SK-MEL-5 (cell line): Measurements from ENCODE around the gene KLK13. TPM values are rescaled to one million over a fixed set of nuclear protein-coding genes. Genes with fewer than 3 reads are reported as not detected.
A peak's percentile ranks its signal among the peaks of the same experiment; 100 is the strongest.

Experiments
- DNase-seq: peaks from one replicate; pipeline ENCODE4 v3.0.0-alpha.2; 2016; ENCODE audit warnings: low read depth, low spot score
- in situ Hi-C: cut with HindIII; loops from 2 replicates; pipeline ENCODE4 v1.10.0; 2016; ENCODE audit warnings: low sequenced_read_pairs, high pct_unique_total_duplicates, low pct_unique_long_range_greater_than_20kb
- total RNA-seq: library from RNA; depleted of rRNA; stranded (reverse); fragments of >200 nt; shearing (Covaris generic); gene quantifications from 2 replicates; pipeline ENCODE4 v1.2.3, GENCODE V29; 2014

KLK13 gene
- total RNA-seq, 1 experiment from 2014 or later: not detected

- no peak for DNase-seq
- in situ Hi-C loops: no loop called here
Observed at GRCh38 chr19:51075998-51076397, 11.1 kb upstream of the KLK13 start.

DNA sequence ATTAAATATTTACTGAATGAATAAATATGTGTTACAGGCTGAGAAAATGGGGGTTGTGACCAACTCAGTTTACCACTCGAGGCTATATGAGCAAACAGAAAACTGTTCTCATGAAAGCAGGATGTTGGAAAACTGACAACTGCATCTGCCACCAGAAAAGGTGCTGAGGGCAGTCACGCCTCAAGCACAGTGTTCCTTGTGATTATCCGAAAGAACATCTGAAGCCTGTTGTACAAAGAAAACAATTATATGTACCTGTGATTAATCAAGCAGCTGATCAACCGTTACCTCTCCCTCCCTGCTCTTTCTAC, 6.2 kb upstream of the KLK13 start:
- DNase-seq: peak; percentile 36
- in situ Hi-C loops: no loop called here

- in situ Hi-C loops: no loop called here
- peak; percentile 2 for DNase-seq
Observed at GRCh38 chr19:51070334-51071094, 5.6 kb upstream of the KLK13 start.

DNA sequence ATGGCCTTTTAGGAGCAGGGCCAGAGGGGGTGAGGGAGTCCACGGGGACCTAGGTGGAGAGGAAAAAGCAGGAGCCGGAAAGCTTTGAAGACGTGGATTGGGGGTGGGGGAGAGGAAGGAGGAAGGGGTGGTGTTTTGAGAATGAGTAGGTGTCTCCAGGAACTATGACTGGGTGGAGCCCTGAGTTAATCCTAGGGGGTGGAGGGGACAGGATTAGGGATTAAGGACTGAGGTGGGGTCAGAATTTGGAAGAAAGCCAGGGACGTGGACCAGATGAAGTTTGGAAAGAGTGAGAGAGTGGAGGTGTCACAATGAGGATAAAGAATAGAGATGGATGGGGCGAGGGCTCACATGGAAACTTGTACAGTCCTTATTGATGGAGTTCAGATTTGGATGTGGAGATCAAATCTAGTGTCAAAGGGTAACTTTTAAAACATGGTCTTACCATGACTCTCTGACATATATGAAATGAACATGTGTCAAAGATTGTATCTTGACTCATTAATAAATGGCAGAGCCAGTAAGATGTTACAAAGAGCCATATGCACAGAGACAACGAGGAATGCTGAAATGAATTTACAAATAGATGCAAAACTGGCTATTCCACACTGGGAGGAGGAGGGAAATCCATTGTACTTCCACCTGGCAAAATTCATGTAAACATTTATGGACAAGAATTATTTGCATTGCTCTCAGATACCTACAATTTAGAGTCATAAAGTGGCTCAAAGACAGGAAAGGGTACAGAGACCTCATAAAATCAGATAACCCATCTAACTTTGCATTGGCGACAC, 1.7 kb upstream of the KLK13 start:
- no peak for DNase-seq
- in situ Hi-C loops: no loop called here

DNA sequence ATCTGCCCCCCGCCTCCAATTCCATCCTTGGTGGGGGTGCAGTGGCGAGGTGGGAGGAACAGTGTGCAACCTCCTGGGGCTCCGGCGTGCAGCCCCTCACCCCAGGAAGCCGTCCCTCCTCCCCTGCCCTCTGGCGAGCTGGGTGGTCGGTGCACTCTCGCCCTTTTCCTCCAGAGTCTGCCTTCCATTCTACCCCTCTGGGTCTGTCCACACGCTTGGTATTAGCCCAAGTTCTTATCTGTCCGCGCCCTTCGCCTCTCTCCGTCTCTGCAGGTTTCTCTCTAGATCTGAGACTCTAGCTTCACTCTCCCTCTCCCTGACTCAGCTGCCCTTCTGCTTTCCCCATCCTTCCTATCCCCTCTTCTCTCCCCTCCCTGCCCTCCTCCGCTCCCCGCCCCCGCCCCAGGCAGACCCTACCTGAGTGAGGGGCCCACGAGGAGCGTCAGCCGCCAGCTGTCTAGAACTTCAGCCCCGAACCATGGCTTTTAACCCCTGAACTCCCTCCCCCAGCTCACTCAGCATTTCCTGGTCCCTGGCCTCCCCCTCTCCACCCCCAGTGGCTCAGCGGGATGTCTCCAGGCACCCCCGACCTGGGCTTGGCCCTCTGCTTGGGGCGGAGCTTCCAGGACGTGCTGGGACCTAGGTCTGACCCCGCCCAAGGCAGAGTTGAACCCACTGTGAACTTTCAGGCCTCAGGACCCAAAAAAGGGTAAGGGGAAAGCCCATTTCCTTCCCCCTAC, 499 bp upstream of the KLK13 start:
- DNase-seq: no peak
- in situ Hi-C loops: no loop called here

DNA sequence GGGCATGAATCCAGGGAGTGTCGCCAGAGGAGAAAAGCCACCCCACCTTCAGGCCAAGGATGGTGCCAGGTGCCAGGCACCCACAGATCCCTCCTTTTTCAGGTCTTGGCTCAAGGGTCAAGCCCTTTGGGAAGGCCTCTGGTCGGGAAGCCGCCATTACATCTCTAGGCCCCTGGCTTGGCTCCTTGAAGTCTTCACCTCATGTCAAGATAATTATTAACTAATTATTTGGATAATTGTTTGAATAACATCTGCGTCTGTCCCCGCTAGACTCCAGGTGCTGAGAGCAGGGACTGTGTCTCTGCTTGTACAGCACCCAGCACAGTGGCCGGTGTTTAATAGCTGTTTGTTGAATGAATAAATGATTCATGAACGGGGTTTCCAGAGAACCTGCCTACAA, 1.2 kb downstream of the KLK13 start:
- no peak for DNase-seq
- in situ Hi-C loops: no loop called here

GRCh38 chr19:51060973-51061372, 3.9 kb downstream of the KLK13 start:
- in situ Hi-C loops: no loop called here
- DNase-seq: no peak

DNA sequence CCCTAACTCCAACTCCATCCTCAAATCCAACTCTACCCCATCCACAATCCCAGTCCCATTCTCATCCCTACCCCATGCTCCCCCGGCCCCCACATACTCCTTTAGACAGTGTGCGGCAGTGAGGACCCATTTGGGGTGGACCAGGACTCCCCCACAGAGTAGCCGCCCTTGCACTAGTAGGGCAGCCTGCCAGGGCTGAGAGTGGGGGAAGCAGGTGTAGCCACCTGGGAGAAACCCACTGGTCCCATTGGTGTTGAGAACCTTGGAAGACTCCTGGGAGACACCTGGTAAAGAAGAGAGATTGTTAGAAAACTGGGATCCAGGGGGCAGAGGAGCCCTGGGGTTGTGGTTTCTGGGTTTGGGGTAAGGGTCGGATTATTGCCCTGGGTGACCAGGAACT, 4.6 kb downstream of the KLK13 start:
- DNase-seq: no peak
- in situ Hi-C loops: no loop called here

DNA sequence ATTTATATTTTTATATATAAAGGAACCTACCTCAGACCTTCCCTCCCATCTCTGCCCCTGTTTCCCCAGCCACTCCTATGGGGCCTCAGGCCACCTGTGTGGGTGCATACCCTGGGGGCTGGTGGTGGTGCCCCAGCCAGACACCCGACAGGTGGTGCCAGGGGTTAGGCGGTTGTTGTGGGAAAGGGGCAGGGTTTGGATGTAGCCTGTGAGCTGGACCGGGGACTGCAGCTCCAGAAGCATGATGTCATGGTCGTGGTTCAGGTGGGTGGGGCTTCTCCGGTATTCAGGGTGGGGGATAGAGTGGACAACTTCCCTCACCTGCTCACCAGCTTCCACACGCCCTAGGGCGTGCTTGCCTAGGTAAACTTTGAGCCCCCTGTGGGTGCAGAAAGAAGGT, 5.2 kb downstream of the KLK13 start:
- no peak for DNase-seq
- in situ Hi-C loops: no loop called here

DNA sequence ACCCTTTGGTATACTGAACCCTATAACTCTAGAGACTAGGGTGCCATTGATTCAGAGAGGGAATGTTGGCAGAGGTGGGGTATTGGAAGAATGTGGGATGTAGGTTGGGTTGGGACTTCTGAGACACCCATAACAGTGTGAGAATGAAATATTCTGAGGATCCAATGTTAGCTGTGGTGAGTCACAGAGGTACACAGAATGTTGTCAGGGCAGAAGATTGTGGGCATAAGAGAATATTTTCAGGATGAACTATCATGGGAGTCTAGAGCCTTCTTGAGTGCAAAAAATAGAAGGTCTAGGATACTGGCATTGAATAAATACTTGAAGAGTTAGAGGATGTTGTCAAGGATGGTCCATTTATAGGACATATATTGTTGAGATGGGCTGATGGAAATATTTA, 9.0 kb downstream of the KLK13 start:
- in situ Hi-C loops: no loop called here
- DNase-seq: no peak

DNA sequence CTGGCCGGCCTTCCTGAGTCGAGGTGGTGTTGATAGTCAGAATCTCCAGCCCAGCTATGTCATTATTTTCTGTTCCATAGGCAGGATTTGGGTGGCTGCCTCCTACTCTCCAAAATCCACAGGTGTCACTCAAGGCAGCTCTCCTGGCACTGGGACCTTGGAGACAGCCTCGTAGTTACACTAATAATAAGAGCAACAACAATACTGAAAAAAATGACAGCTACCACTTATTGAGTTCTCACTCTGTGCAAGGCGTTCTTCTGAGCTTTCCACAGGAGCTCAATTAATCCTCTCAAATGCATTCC, 17.9 kb downstream of the KLK13 start:
- in situ Hi-C loops: no loop called here
- no peak for DNase-seq

DNA sequence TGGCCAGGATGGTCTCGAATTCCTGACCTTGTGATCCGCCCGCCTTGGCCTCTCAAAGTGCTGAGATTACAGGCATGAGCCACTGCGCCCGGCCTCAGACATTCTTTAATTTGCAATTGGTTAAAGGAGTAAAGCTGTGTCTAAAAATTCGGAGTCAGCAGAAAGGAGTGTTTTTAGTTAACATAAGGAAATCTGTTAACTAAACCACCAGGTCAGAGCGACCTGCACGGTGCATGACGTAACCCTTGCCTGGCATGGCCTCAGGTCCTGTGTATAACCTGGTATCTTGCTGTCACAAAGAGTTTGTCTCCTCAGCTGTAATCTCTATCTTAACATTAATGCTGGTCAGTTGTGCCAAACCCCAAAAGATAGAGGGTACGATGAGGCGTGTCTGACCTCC, 20.6 kb downstream of the KLK13 start:
- in situ Hi-C loops: no loop called here
- no peak for DNase-seq

DNA sequence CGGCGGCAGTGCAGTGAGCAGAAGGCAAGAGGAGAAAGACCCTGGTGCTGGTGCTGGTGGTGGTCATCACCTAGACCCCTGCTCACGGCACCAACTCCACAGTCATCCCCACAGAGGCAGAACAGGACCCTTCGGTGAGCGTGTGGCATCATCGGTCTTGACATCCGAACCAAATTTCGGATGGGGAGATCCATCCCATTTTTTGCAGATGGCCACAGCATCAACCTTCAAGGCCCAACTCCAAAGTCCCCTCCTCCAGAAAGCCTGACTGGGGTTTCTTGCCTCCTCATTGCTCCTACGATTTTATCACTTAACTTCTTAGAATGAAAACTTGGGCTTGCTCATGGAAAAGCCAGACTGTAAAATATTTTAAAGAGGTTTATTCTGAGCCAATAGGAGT, 21.4 kb downstream of the KLK13 start:
- in situ Hi-C loops: no loop called here
- no peak for DNase-seq

- in situ Hi-C loops: no loop called here
- DNase-seq: no peak
Observed at GRCh38 chr19:51040151-51040550, 24.7 kb downstream of the KLK13 start.

- in situ Hi-C loops: no loop called here
- DNase-seq: peak; percentile 17
Observed at GRCh38 chr19:51036519-51036918, 28.4 kb downstream of the KLK13 start.

DNA sequence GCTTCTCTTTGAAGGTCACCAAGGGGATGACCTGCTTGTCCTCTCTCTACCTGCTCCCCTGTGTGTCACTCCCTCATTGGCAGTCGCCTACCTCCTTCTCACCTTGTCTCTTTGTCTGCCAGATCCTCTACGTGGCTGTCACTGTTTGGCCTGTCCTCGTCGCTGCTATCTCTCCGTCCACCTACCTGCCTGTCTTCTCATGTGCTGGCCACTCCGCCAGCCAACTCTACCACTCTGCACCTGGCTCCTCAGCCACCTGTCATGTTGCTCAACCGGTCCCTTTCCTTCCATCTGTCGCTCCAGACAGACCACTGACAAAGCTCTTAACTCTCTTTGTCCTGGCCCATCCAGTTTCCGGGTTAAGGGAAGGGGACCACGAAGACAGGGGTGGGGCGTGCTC, 30.2 kb downstream of the KLK13 start, which contains the start of gene KLK12:
Gene KLK12, minus strand, starts transcription at position 299 of the 400 bp plus-strand sequence. CDS start 381 bp downstream, outside the sequence.
- no peak for DNase-seq
- in situ Hi-C loops: no loop called here

- DNase-seq: no peak
- in situ Hi-C loops: no loop called here
Observed at GRCh38 chr19:51031880-51032225, 33.0 kb downstream of the KLK13 start.

- in situ Hi-C loops: no loop called here
Observed at GRCh38 chr19:51031220-51031879, 33.5 kb downstream of the KLK13 start.

More at GRCh38 chr19:51031220-51031879, 33.5 kb downstream of the KLK13 start:
- no peak for DNase-seq
